ENCODE measurements around the gene ZC3HAV1L.

The ZC3HAV1L gene

GRCh38 chr7:139071680-139072079, 35.8 kb upstream of the ZC3HAV1L start:
- TF ChIP-seq MAX (IDR thresholded peaks at IDR 0.05) (no peak), TAF1 (IDR thresholded peaks at IDR 0.05; ENCODE audit: low read depth) (no peak), FOXM1 (IDR thresholded peaks at IDR 0.05; ENCODE audit: borderline replicate concordance, low read depth) (no peak), USF1 (IDR thresholded peaks at IDR 0.05) (no peak)

- TF ChIP-seq EGR1 (IDR thresholded peaks at IDR 0.05): no peak
- TF ChIP-seq TEAD4 (IDR thresholded peaks at IDR 0.05): no peak
- no peak for TF ChIP-seq USF1 (IDR thresholded peaks at IDR 0.05)
- TF ChIP-seq EP300 (IDR thresholded peaks at IDR 0.05; ENCODE audit: borderline replicate concordance): no peak
- no peak for TF ChIP-seq ZBTB7A (IDR thresholded peaks at IDR 0.05; ENCODE audit: low read depth)
- no peak for TF ChIP-seq REST (IDR thresholded peaks at IDR 0.05; ENCODE audit: low read depth)
- no peak for TF ChIP-seq MAX (IDR thresholded peaks at IDR 0.05)
- TF ChIP-seq TCF12 (IDR thresholded peaks at IDR 0.05; ENCODE audit: low read depth): no peak
- TF ChIP-seq YY1 (IDR thresholded peaks at IDR 0.05; ENCODE audit: low read depth): no peak
- no peak for TF ChIP-seq RAD21 (IDR thresholded peaks at IDR 0.05; ENCODE audit: low read depth)
- TF ChIP-seq CREB1 (IDR thresholded peaks at IDR 0.05; ENCODE audit: low read depth): no peak
- no peak for TF ChIP-seq TAF1 (IDR thresholded peaks at IDR 0.05; ENCODE audit: low read depth)
These were observed 32.9 kb upstream of the ZC3HAV1L start for GRCh38 chr7:139068544-139069399.

- no peak for TF ChIP-seq MAX (IDR thresholded peaks at IDR 0.05)
- TF ChIP-seq CREB1 (IDR thresholded peaks at IDR 0.05; ENCODE audit: low read depth): no peak
- TF ChIP-seq CEBPB (IDR thresholded peaks at IDR 0.05): no peak
- TF ChIP-seq RAD21 (IDR thresholded peaks at IDR 0.05; ENCODE audit: low read depth): no peak
- no peak for TF ChIP-seq EP300 (IDR thresholded peaks at IDR 0.05; ENCODE audit: borderline replicate concordance)
- TF ChIP-seq FOXM1 (IDR thresholded peaks at IDR 0.05; ENCODE audit: borderline replicate concordance, low read depth): no peak
- TF ChIP-seq EGR1 (IDR thresholded peaks at IDR 0.05): no peak
- TF ChIP-seq TEAD4 (IDR thresholded peaks at IDR 0.05): no peak
- TF ChIP-seq TCF12 (IDR thresholded peaks at IDR 0.05; ENCODE audit: low read depth): no peak
- no peak for TF ChIP-seq YY1 (IDR thresholded peaks at IDR 0.05; ENCODE audit: low read depth)
- no peak for TF ChIP-seq TAF1 (IDR thresholded peaks at IDR 0.05; ENCODE audit: low read depth)
- no peak for TF ChIP-seq REST (IDR thresholded peaks at IDR 0.05; ENCODE audit: low read depth)
These were observed 30.5 kb upstream of the ZC3HAV1L start for GRCh38 chr7:139066315-139066714.

- TF ChIP-seq EGR1 (IDR thresholded peaks at IDR 0.05): no peak
- TF ChIP-seq FOXM1 (IDR thresholded peaks at IDR 0.05; ENCODE audit: borderline replicate concordance, low read depth): no peak
- TF ChIP-seq TAF1 (IDR thresholded peaks at IDR 0.05; ENCODE audit: low read depth): no peak
- no peak for TF ChIP-seq CREB1 (IDR thresholded peaks at IDR 0.05; ENCODE audit: low read depth)
- no peak for TF ChIP-seq USF1 (IDR thresholded peaks at IDR 0.05)
- TF ChIP-seq RAD21 (IDR thresholded peaks at IDR 0.05; ENCODE audit: low read depth): no peak
- TF ChIP-seq MAX (IDR thresholded peaks at IDR 0.05): no peak
- no peak for TF ChIP-seq REST (IDR thresholded peaks at IDR 0.05; ENCODE audit: low read depth)
- TF ChIP-seq TEAD4 (IDR thresholded peaks at IDR 0.05): no peak
- TF ChIP-seq EP300 (IDR thresholded peaks at IDR 0.05; ENCODE audit: borderline replicate concordance): no peak
- no peak for TF ChIP-seq ZBTB7A (IDR thresholded peaks at IDR 0.05; ENCODE audit: low read depth)
- no peak for TF ChIP-seq TCF12 (IDR thresholded peaks at IDR 0.05; ENCODE audit: low read depth)
- no peak for TF ChIP-seq NFIC (IDR thresholded peaks at IDR 0.05)
- TF ChIP-seq YY1 (IDR thresholded peaks at IDR 0.05; ENCODE audit: low read depth): no peak
- no peak for TF ChIP-seq CEBPB (IDR thresholded peaks at IDR 0.05)
These were observed 29.5 kb upstream of the ZC3HAV1L start for GRCh38 chr7:139065323-139065722.

All from Ishikawa (cell line).